Activated CD4-positive, alpha-beta T cell treated with anti-CD3 and anti-CD28 coated beads, Interleukin-2, Interleukin-6, amounts not matched to agents 100 ng/mL and 50 ng/mL, durations not matched to agents 16 hours and 8 hours (primary cell): ENCODE data around the gene DNAJB1.
"Not testable (repeated sequence)": the region's sequence is repeated elsewhere in the genome, so short reads cannot be mapped to it uniquely, and the experiment has no call there.

Experiments
- DNase-seq: peaks from one replicate; pipeline ENCODE4 v3.0.0-alpha.2; 2020

Gene DNAJB1

GRCh38 chr19:14553042-14553938 is 35.1 kb upstream of the DNAJB1 start:
- no peak for DNase-seq

GRCh38 chr19:14552006-14552360 is 33.8 kb upstream of the DNAJB1 start:
- DNase-seq: not testable (repeated sequence)

GRCh38 chr19:14551134-14552005 is 33.2 kb upstream of the DNAJB1 start:
- peak; percentile 67 for DNase-seq

- no peak for DNase-seq
Observed at GRCh38 chr19:14550201-14550754, 32.1 kb upstream of the DNAJB1 start.

GRCh38 chr19:14545716-14546082 is 27.5 kb upstream of the DNAJB1 start:
- no peak for DNase-seq

- DNase-seq: no peak
Observed at GRCh38 chr19:14544977-14545715, 26.9 kb upstream of the DNAJB1 start.

GRCh38 chr19:14544047-14544446 is 25.9 kb upstream of the DNAJB1 start:
- no peak for DNase-seq

- DNase-seq: no peak
Observed at GRCh38 chr19:14542711-14543328, 24.6 kb upstream of the DNAJB1 start.

GRCh38 chr19:14541979-14542378 is 23.8 kb upstream of the DNAJB1 start:
- not testable (repeated sequence) for DNase-seq

GRCh38 chr19:14540741-14541525 is 22.7 kb upstream of the DNAJB1 start:
- DNase-seq: no peak

GRCh38 chr19:14536926-14537692 is 18.9 kb upstream of the DNAJB1 start:
- DNase-seq: peak; percentile 70

GRCh38 chr19:14533450-14533849 is 15.3 kb upstream of the DNAJB1 start:
- no peak for DNase-seq

GRCh38 chr19:14530506-14530905 is 12.3 kb upstream of the DNAJB1 start:
- DNase-seq: no peak

GRCh38 chr19:14530005-14530348 is 11.8 kb upstream of the DNAJB1 start:
- DNase-seq: no peak

GRCh38 chr19:14529254-14530004 is 11.2 kb upstream of the DNAJB1 start, which contains the start of gene TECR:
Gene TECR (plus strand): TSS chr19:14529594. CDS start chr19:14529697, 103 bp downstream.
- DNase-seq: peak; percentile 100

GRCh38 chr19:14528419-14529253 is 10.4 kb upstream of the DNAJB1 start:
- DNase-seq: no peak

GRCh38 chr19:14526423-14526822 is 8.2 kb upstream of the DNAJB1 start:
- DNase-seq: no peak

- no peak for DNase-seq
Observed at GRCh38 chr19:14525729-14526128, 7.5 kb upstream of the DNAJB1 start.

GRCh38 chr19:14520543-14520942 is 2.3 kb upstream of the DNAJB1 start:
- no peak for DNase-seq
